Esophagus muscularis mucosa (tissue), 3 donors: ENCODE data around the gene ZNF618.

Experiments
- CTCF ChIP-seq, 3 experiments: fragments of 200-600 bp in 2 of 3; fragments of 450-650 bp in 1 of 3; sonication (generic) in 2 of 3; IDR thresholded peaks; one replicate each; pipeline ENCODE4 v1.5.1; 2017 to 2019; ENCODE audit warnings: antibody characterized with exemption in 3 of 3, mild to moderate bottlenecking in 2 of 3, moderate library complexity in 1 of 3
- POLR2AphosphoS5 ChIP-seq, 2 donors: sonication (generic); formaldehyde crosslinking; IDR thresholded peaks; one replicate each; pipeline ENCODE4 v1.6.1; 2017; ENCODE audit warnings: antibody characterized with exemption in 2 of 2

- no peak for TF ChIP-seq CTCF (IDR thresholded peaks at IDR 0.05)
- no peak for TF ChIP-seq POLR2AphosphoS5 (IDR thresholded peaks at IDR 0.05)
Observed at GRCh38 chr9:113916931-113917330, 40.8 kb downstream of the ZNF618 start.
